HG03159 (cell line): Measurements from ENCODE around the gene ABI1.

Source experiments
- ATAC-seq: cut with Tn5 transposase; IDR thresholded peaks from one replicate; pipeline ENCODE4 v1.9.1; 2021; ENCODE audit warnings: mild to moderate bottlenecking, moderate library complexity; ENCODE audit not compliant: unreplicated experiment

The ABI1 gene

DNA sequence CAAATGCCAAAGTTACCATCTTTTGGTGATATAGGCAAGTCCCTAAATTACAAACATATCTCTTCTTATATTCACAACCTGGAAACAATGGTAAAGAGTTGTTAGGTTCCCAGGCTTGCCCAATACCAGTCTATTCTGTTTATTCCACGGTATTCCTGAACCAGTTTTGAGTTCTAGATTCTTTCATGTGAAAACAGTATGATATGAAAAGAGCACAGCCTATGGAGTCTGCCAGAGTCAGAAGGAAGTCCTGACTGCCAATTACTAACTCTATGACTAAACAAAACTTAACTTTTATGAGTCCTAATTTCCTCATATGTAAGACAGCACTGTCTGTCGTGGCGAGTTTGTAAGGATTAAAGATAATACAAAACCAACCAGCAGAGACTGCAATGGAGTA lies 5.6 kb downstream of the ABI1 start:
- ATAC-seq, result no peak

DNA sequence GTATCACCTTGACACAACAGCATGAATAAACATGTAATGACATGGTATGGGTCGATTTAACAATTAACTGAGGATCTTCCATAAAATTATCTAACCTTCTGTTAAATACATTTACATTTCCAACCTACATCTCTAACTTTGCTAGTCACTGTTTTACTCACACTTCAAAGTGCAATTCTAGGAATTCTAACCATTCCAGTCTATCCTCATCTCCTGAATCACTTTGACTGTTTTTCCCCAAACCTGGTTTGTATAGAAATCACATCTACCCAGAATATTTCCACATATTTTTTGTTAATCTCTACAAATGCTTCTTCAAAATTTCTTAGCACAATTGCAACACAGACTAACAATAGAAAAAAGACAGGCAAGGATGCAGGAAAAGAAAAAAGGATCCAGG lies 6.2 kb downstream of the ABI1 start:
- ATAC-seq, result no peak

DNA sequence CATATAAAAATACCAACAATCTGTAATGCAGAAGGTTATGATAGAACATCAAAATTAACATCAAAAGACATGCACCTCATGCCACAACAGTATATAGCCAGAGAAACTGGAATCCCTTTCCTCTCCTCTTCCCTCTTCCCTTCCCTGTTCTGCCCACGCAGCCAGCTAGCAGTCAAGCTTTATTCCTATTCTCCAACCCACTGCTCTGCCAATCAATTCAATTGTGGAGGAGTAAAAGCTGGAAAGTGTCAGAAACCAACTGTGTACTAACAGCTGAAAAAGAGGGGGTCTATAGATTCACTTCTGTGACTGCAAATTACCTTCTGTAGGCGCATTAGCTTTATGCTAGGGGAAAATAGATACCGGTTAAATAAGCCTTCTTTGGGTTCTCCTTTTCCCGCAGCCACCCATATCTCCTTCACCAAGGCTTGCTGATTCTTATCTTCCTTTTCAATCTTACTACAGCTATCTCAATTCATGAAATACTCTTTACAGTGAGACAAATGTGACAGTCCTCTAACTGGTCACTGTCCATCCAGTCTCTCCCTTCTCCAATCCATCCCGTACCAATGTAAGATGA lies 16.3 kb downstream of the ABI1 start:
- ATAC-seq, result no peak

DNA sequence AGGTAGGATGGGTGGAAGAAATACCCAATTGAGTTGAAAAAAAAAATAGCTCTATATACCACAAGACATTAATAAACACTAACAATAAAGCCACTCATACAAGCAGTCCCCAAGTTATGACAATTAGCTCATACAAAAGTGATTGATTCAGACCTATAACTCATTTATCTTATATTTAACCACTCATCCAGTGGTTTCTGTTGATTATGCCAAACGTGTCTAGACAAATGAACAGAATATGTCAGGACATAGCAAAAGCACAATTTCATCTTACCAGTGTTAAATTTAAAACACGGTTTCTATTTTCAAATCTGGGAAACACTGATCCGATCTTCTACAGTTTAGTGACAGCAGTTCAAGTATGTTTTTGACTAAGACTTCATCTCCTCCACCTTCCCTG lies 17.0 kb downstream of the ABI1 start:
- no peak for ATAC-seq

DNA sequence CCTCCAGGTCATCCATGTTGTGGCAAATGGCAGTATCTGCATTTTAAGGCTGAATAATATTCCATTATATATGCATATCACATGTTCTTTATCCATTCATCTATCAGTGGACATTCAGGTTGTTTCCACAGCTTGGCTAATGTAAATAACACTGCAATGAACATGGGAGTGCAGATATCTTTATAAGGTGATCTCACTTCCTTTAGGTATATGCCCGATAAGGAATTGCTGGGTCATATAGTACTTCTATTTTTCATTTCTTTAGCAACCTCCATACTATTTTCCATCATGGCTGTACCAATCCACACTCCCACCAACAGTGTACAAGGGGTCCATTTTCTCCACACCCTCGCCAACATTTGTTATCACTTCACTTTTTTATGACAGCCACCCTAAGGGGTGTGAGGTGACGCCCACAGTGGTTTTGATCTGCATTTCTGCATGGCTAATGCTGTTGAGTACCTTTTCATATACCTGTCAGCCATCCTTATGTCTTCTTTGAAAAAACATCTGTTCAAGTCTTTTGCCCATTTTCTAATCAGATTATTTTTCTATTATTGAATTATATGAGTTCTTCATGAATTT lies 18.9 kb downstream of the ABI1 start:
- ATAC-seq, result no peak

GRCh38 chr10:26840938-26841732 lies 19.6 kb downstream of the ABI1 start:
- no peak for ATAC-seq

DNA sequence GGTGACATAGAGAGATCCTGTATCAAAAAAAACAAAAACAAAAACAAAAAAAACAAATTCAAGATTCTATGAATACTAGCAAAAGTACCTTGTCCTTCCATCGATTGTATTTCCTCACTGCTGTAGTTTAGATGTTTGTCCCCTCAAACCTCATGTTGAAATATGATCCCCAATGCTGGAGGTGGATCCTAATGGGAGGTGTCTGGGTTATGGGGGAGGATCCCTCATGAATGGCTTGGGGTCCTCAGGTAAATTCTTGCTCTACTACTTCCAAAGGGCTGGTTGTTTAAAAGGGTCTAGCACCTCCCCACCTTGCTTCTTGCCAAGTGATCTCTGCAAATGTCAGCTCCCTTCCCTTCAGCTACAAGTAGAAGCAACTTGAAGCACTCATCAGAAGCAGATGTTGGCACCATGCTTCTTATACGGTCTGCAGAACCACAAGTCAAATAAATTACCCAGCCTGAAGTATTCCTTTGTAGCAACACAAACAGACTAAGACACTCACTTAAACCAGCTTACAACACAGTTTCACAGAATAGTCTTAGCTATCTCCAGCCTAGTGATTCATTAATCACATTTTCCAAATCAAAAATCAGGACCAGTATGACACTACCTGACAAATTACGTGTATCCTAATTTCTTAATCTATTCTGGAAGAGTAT lies 20.7 kb downstream of the ABI1 start:
- no peak for ATAC-seq

GRCh38 chr10:26837139-26837538 lies 23.6 kb downstream of the ABI1 start:
- no peak for ATAC-seq

DNA sequence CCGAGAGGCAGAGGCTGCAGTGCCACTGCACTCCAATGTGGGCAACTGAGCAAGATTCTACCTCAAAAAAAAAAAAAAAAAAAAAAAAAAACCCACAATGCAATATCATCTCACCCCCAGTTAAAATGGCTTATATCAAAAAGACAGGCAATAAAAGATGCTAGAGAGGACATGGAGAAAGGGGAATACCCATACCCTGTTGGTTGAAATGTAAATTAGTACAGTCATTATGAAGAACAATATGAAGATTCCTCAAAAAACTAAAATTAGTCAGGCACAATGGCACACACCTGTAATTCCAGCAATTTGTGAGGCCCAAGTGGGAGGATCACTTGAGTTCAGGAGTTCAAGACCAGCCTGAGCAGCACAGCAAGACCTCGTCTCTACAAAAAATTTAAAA lies 25.7 kb downstream of the ABI1 start:
- ATAC-seq, result no peak

GRCh38 chr10:26832960-26833359 lies 27.8 kb downstream of the ABI1 start:
- ATAC-seq, result no peak

DNA sequence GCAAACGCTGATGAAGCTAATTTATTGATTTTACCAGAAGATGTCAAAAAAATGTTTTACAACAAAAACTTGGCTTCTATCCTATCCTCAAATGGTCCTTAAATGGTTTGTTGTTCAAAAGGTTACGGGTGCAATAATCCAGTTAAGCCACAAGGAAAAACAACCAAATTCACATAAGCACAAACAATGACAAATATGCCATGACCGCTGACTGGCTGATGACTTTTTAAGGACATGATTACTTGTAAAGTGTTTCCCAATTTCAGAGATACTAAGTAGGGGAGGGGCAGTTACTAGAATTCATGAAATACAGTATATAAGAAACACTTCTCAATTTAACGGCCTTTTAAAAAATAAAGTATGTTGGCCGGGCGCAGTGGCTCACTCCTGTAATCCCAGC lies 28.8 kb downstream of the ABI1 start:
- no peak for ATAC-seq

- ATAC-seq, result no peak
Observed at GRCh38 chr10:26829810-26830515, 30.8 kb downstream of the ABI1 start.

DNA sequence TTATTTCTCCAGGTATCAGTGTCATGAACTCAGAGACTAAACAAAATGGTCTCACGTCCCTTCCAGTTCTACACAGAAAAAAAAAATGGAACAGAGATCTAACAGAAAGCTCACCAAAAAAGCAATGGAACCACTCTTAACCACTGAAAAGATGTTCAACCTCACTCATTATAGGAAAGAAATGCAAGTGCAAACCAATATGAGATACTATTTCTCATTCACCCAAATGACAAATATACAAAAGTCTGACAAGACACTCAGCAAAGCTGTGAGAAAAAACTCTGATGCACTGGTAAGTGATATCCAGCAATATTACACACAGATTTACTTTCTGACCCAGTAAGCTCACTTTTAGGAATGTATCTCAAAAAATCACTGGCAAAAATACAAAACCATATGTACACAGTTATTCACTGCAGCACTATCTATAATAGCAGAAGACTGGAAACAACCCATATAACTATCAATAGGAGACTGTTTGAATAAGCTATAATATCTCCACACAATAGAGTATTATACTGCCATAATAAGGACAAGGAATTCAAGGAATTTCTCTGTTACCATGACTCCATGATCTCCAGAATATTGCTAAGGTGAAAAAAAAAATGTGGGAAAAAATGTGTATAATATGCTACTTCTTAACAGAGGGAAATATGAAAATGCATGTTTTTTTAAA lies 36.6 kb downstream of the ABI1 start:
- ATAC-seq, result no peak

DNA sequence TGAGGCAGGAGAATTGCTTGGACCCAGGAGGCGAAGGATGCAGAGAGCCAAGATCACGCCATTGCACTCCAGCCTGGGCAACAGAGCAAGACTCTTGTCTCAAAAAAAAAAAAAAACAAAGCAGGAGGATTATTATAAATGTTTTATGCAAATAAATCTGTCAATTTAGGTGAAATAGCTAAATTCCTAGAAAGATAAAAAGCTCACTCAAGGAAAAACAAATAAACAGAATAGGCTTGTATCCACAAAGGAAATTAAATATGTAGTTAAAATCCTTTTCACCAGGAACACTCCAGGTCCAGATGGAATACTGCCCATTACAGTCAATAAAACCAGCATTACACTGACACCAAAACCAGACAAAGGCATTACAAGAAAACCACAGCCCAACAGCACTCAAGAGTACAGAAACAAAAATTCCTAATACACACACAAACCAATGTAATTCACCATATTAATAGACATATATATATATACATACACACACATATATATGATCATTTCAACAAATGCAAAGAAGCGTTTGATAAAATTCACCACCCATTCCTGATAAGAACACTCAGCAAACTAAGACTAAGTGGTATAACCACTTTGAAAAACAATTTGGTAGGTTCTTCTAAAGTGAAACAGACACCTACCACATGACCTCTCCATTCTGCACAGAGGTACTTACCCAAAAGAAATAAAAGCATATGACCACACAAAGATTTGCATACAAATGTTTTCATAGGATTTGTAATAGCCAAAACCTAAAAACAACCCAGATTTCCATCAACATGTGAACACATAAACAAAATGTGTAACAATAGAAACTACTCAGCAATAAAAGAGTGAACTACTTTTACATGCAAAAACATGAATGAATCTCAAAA lies 38.8 kb downstream of the ABI1 start:
- ATAC-seq, result no peak

DNA sequence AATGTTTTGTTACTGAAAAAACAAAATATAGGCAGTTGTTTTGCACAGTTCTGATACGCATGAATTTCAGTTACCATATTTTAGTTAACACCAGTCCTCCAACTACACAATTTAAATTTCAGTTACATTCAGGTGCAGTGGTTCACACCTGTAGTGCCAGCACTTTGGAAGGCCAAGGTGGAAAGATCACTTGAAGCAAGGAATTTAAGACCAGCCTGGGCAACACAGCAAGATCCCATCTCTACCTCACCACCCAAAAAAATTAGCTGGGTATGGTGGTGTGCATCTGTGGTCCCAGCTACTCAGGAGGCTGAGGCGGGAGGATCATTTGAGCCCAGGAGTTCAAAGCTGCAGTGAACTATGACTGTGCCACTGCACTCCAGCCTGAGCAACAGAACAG lies 45.3 kb downstream of the ABI1 start:
- ATAC-seq, result no peak

DNA sequence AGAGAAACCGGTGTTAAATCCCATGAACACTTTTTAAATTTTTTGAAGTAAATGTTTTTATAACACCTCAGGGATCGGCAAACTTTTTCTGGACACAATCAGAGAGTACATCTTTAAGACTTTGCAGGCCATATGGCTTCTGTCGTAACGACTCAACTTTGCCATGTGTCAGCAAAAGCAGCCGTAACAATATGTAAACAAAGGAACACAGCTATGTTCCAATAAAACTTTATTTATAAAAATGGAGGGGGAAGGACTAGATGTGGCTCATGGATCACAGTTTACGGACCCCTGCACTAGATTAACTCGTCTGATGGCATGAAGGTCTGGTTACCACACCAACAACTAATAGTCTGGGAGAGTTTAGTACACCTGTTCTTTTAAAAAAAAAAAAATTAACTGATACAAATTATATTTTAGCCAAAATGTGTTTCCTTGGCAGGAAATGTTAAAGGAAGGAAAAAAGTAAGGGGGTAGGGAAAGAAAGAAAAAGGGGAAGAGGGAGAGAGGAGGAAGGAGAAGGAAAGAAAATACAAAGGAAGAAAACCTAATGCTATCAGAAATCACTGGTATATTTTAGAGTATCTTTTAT lies 50.2 kb downstream of the ABI1 start:
- no peak for ATAC-seq

DNA sequence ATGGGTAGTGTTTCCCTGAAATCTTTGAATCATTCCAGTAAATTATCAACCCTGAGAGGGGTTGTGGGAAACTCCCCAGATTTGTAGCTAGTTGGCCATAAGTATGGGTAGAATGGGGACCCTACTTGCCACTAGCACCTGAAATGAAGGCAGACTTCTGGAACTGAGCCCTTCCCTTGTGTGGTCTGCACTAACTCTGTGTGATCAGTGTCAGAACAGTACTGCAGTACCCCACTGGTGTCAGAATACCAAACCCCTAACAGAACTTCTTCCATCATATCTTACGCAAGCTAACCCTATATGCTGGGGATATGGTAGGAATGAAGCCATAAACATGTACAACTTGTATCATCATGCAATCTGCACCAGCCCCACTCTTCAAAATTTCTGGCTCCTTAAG lies 50.8 kb downstream of the ABI1 start:
- ATAC-seq, result no peak

GRCh38 chr10:26807532-26807931 lies 53.2 kb downstream of the ABI1 start:
- no peak for ATAC-seq

GRCh38 chr10:26806557-26806956 lies 54.2 kb downstream of the ABI1 start:
- no peak for ATAC-seq
